ENCODE results near the gene CSNK1G1.
"Not testable (repeated sequence)": the region's sequence is repeated elsewhere in the genome, so short reads cannot be mapped to it uniquely, and the experiment has no call there.

CSNK1G1 gene

GRCh38 chr15:64386291-64386690 is 30.3 kb upstream of the CSNK1G1 start:
- no peak overlapping the region for H3K4me3 ChIP-seq (ENCODE audit: control insufficient read depth, low read depth, low read length)
- no peak for DNase-seq (ENCODE audit: low read depth)
- TF ChIP-seq CTCF (conservative IDR thresholded peaks at IDR 0.05; ENCODE audit: control insufficient read depth, insufficient read depth, low read depth, low read length): no peak

GRCh38 chr15:64383760-64384159 is 27.8 kb upstream of the CSNK1G1 start:
- no peak for TF ChIP-seq CTCF (conservative IDR thresholded peaks at IDR 0.05; ENCODE audit: control insufficient read depth, insufficient read depth, low read depth, low read length)
- H3K4me3 ChIP-seq (ENCODE audit: control insufficient read depth, low read depth, low read length): no peak overlapping the region
- DNase-seq (ENCODE audit: low read depth): no peak

GRCh38 chr15:64381000-64381751 is 25.2 kb upstream of the CSNK1G1 start, which contains the start of gene PCLAF:
Gene PCLAF, minus strand, starts transcription at chr15:64381441. Its CDS starts 70 bp downstream, at chr15:64381371.
- TF ChIP-seq CTCF (conservative IDR thresholded peaks at IDR 0.05; ENCODE audit: control insufficient read depth, insufficient read depth, low read depth, low read length): no peak
- H3K4me3 ChIP-seq (ENCODE audit: control insufficient read depth, low read depth, low read length): peak within 1 kb of the TSS; percentile 85
- peak; percentile 94 for DNase-seq (ENCODE audit: low read depth)

- DNase-seq (ENCODE audit: low read depth): not testable (repeated sequence)
- H3K4me3 ChIP-seq (ENCODE audit: control insufficient read depth, low read depth, low read length): peak overlapping the region; percentile 85
Measured at GRCh38 chr15:64380130-64380870, 24.3 kb upstream of the CSNK1G1 start.

GRCh38 chr15:64379216-64379960 is 23.4 kb upstream of the CSNK1G1 start:
- no peak for TF ChIP-seq CTCF (conservative IDR thresholded peaks at IDR 0.05; ENCODE audit: control insufficient read depth, insufficient read depth, low read depth, low read length)
- H3K4me3 ChIP-seq (ENCODE audit: control insufficient read depth, low read depth, low read length): peak overlapping the region; percentile 85
- no peak for DNase-seq (ENCODE audit: low read depth)

- DNase-seq (ENCODE audit: low read depth): no peak
- no peak overlapping the region for H3K4me3 ChIP-seq (ENCODE audit: control insufficient read depth, low read depth, low read length)
- no peak for TF ChIP-seq CTCF (conservative IDR thresholded peaks at IDR 0.05; ENCODE audit: control insufficient read depth, insufficient read depth, low read depth, low read length)
Measured at GRCh38 chr15:64373360-64373759, 17.4 kb upstream of the CSNK1G1 start.

- H3K4me3 ChIP-seq (ENCODE audit: control insufficient read depth, low read depth, low read length); DNase-seq (ENCODE audit: low read depth): not testable (repeated sequence)
Measured at GRCh38 chr15:64371383-64371782, 15.4 kb upstream of the CSNK1G1 start.
